Ishikawa (cell line): ENCODE measurements around the gene CSTPP1.

Experiments used
- CEBPB ChIP-seq: IDR thresholded peaks from 2 replicates; pipeline ENCODE4 v1.6.1; 2012
- CREB1 ChIP-seq: IDR thresholded peaks from 2 replicates; pipeline ENCODE4 v1.6.1; 2012; ENCODE audit warnings: low read depth
- EGR1 ChIP-seq: IDR thresholded peaks from 2 replicates; pipeline ENCODE4 v1.6.1; 2012
- EP300 ChIP-seq: IDR thresholded peaks from 2 replicates; pipeline ENCODE4 v1.6.1; 2012; ENCODE audit warnings: borderline replicate concordance
- FOXM1 ChIP-seq: IDR thresholded peaks from 2 replicates; pipeline ENCODE4 v1.6.1; 2012; ENCODE audit warnings: low read depth, borderline replicate concordance
- NFIC ChIP-seq: IDR thresholded peaks from 2 replicates; pipeline ENCODE4 v1.6.1; 2012
- RAD21 ChIP-seq: IDR thresholded peaks from 2 replicates; pipeline ENCODE4 v1.6.1; 2012; ENCODE audit warnings: low read depth
- TAF1 ChIP-seq: IDR thresholded peaks from 2 replicates; pipeline ENCODE4 v1.6.1; 2012; ENCODE audit warnings: low read depth, mild to moderate bottlenecking
- TCF12 ChIP-seq: IDR thresholded peaks from 2 replicates; pipeline ENCODE4 v1.6.1; 2012; ENCODE audit warnings: low read depth
- TEAD4 ChIP-seq: IDR thresholded peaks from 2 replicates; pipeline ENCODE4 v1.6.1; 2012
- YY1 ChIP-seq: IDR thresholded peaks from 2 replicates; pipeline ENCODE4 v1.6.1; 2012; ENCODE audit warnings: low read depth
- ZBTB7A ChIP-seq: IDR thresholded peaks from 2 replicates; pipeline ENCODE4 v1.6.1; 2012; ENCODE audit warnings: low read depth
- TF ChIP-seq, protein P1 (sequence below): IDR thresholded peaks from 2 replicates; pipeline ENCODE4 v1.6.1; 2012
- TF ChIP-seq, protein P2 (sequence below): IDR thresholded peaks from 2 replicates; pipeline ENCODE4 v1.6.1; 2012
- TF ChIP-seq, protein P3 (sequence below): IDR thresholded peaks from 2 replicates; pipeline ENCODE4 v1.6.1; 2012; ENCODE audit warnings: low read depth, mild to moderate bottlenecking

Gene CSTPP1

DNA sequence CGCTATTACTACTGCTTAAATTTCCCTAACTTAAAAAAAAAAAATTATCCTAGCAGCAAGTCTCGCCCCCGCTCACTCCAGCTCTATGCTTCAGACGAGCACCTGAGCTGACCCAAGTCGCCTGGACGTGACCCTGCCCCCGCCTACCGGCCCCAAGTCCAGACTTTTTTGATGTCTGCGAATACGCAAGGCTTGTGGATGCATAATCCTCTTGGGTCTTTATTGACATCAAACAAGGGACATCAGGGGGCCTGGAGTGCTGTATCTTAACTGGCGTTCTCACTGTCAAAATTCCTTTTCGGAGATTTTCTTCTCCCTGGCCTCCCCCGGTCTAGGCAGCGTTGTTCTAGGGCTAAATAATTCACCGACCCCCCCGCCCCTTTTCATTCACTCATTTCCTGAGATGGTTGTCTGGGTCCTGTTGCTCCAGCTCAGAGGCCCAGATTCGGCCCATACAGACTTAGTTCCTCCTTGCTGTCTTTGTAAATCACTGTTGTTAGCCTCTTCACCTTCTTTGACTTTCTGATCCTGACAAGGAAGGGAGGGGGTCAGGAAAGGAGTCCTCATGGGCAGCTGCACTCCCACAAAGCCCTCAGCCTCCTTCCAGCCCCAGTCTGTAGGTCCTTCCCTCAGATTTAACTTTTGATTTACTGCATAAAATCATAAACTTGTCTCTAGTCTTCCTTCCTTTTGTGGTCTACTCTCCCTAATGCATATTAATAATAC lies 17.6 kb upstream of the CSTPP1 start:
- TF ChIP-seq YY1 (no peak), NFIC (no peak), ZBTB7A (no peak), RAD21 (no peak), EGR1 (no peak; the same call in 1 of the 2 replicates), TCF12 (no peak), CREB1 (no peak), FOXM1 (no peak), EP300 (no peak), CEBPB (no peak)
- TF ChIP-seq, protein P1, sequence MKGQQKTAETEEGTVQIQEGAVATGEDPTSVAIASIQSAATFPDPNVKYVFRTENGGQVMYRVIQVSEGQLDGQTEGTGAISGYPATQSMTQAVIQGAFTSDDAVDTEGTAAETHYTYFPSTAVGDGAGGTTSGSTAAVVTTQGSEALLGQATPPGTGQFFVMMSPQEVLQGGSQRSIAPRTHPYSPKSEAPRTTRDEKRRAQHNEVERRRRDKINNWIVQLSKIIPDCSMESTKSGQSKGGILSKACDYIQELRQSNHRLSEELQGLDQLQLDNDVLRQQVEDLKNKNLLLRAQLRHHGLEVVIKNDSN, result no peak
- TF ChIP-seq, protein P2, sequence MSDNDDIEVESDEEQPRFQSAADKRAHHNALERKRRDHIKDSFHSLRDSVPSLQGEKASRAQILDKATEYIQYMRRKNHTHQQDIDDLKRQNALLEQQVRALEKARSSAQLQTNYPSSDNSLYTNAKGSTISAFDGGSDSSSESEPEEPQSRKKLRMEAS, result no peak
- TF ChIP-seq, protein P3, sequence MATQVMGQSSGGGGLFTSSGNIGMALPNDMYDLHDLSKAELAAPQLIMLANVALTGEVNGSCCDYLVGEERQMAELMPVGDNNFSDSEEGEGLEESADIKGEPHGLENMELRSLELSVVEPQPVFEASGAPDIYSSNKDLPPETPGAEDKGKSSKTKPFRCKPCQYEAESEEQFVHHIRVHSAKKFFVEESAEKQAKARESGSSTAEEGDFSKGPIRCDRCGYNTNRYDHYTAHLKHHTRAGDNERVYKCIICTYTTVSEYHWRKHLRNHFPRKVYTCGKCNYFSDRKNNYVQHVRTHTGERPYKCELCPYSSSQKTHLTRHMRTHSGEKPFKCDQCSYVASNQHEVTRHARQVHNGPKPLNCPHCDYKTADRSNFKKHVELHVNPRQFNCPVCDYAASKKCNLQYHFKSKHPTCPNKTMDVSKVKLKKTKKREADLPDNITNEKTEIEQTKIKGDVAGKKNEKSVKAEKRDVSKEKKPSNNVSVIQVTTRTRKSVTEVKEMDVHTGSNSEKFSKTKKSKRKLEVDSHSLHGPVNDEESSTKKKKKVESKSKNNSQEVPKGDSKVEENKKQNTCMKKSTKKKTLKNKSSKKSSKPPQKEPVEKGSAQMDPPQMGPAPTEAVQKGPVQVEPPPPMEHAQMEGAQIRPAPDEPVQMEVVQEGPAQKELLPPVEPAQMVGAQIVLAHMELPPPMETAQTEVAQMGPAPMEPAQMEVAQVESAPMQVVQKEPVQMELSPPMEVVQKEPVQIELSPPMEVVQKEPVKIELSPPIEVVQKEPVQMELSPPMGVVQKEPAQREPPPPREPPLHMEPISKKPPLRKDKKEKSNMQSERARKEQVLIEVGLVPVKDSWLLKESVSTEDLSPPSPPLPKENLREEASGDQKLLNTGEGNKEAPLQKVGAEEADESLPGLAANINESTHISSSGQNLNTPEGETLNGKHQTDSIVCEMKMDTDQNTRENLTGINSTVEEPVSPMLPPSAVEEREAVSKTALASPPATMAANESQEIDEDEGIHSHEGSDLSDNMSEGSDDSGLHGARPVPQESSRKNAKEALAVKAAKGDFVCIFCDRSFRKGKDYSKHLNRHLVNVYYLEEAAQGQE, result no peak

DNA sequence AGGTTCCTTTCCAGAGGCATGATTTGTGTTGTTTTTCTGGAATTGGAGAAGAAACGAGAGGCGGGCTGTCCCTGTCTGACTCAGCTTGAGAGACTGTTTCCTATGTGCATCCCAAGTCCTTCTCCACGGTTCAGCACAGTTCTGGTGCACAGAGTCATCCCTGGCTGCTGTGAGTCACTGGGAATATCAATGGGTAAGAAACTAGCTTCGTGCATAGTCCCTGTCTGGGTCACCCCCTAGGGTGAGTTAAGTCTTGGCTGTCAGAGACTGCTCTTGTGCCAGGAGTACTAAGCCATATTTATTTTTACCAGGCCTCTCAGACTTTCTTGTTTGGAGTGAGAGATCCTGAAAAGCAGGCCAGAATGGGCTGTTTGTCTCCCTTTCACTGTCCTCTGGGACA lies 15.8 kb upstream of the CSTPP1 start:
- TF ChIP-seq TCF12, result no peak
- no peak for TF ChIP-seq YY1
- TF ChIP-seq TAF1, result no peak
- no peak for TF ChIP-seq EGR1
- TF ChIP-seq FOXM1, result no peak
- TF ChIP-seq NFIC, result no peak
- TF ChIP-seq TEAD4, result no peak
- no peak for TF ChIP-seq EP300
- TF ChIP-seq CREB1, result no peak
- no peak for TF ChIP-seq ZBTB7A
- no peak for TF ChIP-seq RAD21
- TF ChIP-seq, protein P2, result no peak
- no peak for TF ChIP-seq CEBPB
- TF ChIP-seq, protein P1, result no peak

DNA sequence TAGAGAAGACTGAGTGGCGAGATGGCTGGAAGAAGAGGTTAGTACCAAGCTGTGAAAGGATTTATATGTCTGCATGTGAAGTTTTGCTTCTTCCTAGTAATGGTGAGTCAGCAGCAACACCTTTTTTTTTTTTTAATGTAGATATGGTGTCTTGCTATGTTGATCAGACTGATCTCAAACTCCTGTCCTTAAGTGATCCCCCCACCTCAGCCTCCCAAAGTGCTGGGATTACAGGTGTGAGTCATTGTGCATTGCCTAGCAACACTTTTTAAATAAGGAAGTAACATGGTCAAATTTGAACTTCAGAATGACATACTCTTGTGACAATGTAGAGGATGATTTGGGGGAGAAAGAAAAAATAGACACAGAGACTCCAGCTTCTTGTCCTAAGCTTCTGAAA lies 6.5 kb upstream of the CSTPP1 start:
- TF ChIP-seq CEBPB (no peak), CREB1 (no peak), TEAD4 (no peak), TCF12 (no peak), ZBTB7A (no peak), YY1 (no peak), NFIC (no peak), RAD21 (no peak), FOXM1 (no peak)
- TF ChIP-seq, protein P1, result no peak

DNA sequence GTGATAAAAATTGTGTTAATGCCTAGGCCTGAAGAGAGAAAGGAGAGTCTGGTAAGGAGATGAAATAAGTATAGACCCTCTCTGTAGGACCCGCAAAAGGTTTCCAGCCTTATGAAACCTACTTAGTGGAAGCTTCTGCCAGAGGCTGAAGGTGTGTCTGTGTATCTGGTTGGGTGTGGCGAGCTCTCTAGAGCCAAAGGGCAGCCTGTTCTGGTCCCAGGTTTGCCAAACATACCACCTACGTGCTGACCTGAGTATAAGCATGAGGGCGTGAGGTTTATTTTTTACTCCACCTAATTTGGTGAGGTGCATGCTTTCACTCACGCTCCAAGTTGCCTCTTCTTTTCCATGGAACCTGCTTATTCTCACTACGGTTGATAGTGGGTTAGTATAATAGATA lies 5.6 kb downstream of the CSTPP1 start:
- no peak for TF ChIP-seq ZBTB7A
- no peak for TF ChIP-seq TAF1
- TF ChIP-seq CREB1, result no peak
- no peak for TF ChIP-seq RAD21
- TF ChIP-seq, protein P1, result no peak
- no peak for TF ChIP-seq CEBPB

DNA sequence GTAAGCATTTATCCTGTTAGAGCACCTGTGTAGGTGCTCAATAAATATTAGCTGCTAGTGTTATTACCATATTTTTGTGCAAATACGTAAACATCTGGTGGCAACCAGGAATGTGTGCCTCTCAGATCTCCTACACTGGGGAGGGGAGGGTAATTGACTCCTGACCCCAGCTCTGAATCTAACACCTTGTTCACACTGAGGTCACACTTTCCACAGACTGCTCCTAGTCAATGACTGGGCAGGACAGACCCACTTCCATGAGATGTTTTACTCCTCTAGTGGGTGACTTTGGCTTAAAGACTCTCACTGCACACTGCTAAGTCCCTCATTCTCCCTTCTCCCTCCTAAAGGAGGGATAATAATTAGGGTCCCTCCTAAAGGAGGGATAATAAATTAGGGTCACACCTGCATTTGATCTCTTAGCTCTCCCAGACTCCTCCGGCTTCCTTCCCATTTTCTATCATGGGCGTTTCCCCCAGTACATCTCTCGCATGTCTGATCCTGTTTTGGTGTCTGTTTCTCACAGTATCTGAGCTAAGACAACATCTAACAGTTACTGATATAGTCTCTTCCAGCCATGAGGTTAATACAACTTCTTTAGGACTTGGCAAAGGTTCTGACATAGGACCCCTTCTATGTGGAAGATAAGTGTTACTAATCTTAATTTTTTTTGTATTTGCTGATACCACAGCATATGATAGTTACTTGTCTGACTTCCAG lies 8.0 kb downstream of the CSTPP1 start:
- no peak for TF ChIP-seq CEBPB
- no peak for TF ChIP-seq YY1
- no peak for TF ChIP-seq EGR1
- TF ChIP-seq, protein P2, result no peak
- TF ChIP-seq TAF1, result no peak
- TF ChIP-seq, protein P3, result no peak
- no peak for TF ChIP-seq CREB1
- no peak for TF ChIP-seq FOXM1
- no peak for TF ChIP-seq ZBTB7A
- TF ChIP-seq EP300, result no peak
